Endothelial cell (in vitro differentiated cells): ENCODE data around the gene WDR6. TPM values are rescaled to one million over a fixed set of nuclear protein-coding genes. Genes with fewer than 3 reads are reported as not detected.

ENCODE experiments used
- DNase-seq: peaks from one replicate; pipeline ENCODE4 v3.0.0; 2021; ENCODE audit warnings: low spot score
- H3K27ac Mint-ChIP-seq: one replicate; pipeline ENCODE4 v1.8.0; 2021; ENCODE audit warnings: mixed read lengths, inconsistent platforms; ENCODE audit not compliant: unreplicated experiment
- H3K27me3 Mint-ChIP-seq: one replicate; pipeline ENCODE4 v1.8.0; 2021; ENCODE audit warnings: mild to moderate bottlenecking, moderate library complexity, mixed read lengths, inconsistent platforms; ENCODE audit not compliant: unreplicated experiment
- H3K36me3 Mint-ChIP-seq: one replicate; pipeline ENCODE4 v1.8.0; 2021; ENCODE audit warnings: mild to moderate bottlenecking, low read depth, mixed read lengths, inconsistent platforms; ENCODE audit not compliant: unreplicated experiment
- H3K4me1 Mint-ChIP-seq: one replicate; pipeline ENCODE4 v1.8.0; 2021; ENCODE audit warnings: mild to moderate bottlenecking, mixed read lengths, inconsistent platforms; ENCODE audit not compliant: unreplicated experiment
- H3K4me3 Mint-ChIP-seq: one replicate; pipeline ENCODE4 v1.8.0; 2021; ENCODE audit warnings: mild to moderate bottlenecking, mixed read lengths, inconsistent platforms; ENCODE audit not compliant: unreplicated experiment
- H3K9me3 Mint-ChIP-seq: one replicate; pipeline ENCODE4 v1.8.0; 2021; ENCODE audit warnings: mixed read lengths, inconsistent platforms; ENCODE audit not compliant: unreplicated experiment
- total RNA-seq: library from RNA; stranded (reverse); fragmentation: NEBNext Ultra II Directional; extraction: Animal tissue kit (Norgen Biotek cat#: 25700); gene quantifications from one replicate; pipeline ENCODE4 v1.2.1, GENCODE V29; 2021; ENCODE audit not compliant: unreplicated experiment
- TF ChIP-seq, protein P1 (sequence below): fragments of 200-600 bp; sonication (generic); IDR thresholded peaks from one replicate; pipeline ENCODE4 v1.5.0; 2021; ENCODE audit warnings: antibody characterized with exemption; ENCODE audit not compliant: unreplicated experiment

WDR6 gene
- total RNA-seq, 1 donor from 2014 or later: 148 TPM

DNA sequence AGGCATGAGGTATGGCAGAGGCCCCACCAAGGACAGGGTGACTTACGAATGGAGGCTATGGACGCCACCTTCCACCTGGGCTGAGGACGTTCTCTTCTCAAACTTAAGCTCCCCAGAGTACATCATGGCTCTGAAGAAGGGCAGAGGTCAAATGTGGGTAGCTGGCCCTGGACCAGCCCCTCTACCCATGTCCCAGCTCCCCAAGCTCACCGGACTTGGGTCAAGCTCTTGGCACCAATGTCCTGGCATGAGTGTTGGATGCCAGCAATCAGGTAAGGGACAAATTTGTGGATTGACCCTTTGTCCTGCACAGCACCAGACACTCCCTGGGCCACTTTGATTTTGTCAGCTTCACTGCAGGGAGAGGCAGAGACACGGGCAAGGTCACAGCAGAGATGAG is 17.3 kb downstream of the WDR6 start:
- Mint-ChIP-seq H3K4me1 (peaks cover 20% of the 10 kb centered on the region), H3K27ac (no peak overlapping the region), H3K27me3 (peaks cover 12% of the 10 kb centered on the region), H3K4me3 (no peak overlapping the region), H3K9me3 (no peaks in the 10 kb centered on the region), H3K36me3 (peaks cover 27% of the 10 kb centered on the region)
- DNase-seq: no peak
- TF ChIP-seq, protein P1, sequence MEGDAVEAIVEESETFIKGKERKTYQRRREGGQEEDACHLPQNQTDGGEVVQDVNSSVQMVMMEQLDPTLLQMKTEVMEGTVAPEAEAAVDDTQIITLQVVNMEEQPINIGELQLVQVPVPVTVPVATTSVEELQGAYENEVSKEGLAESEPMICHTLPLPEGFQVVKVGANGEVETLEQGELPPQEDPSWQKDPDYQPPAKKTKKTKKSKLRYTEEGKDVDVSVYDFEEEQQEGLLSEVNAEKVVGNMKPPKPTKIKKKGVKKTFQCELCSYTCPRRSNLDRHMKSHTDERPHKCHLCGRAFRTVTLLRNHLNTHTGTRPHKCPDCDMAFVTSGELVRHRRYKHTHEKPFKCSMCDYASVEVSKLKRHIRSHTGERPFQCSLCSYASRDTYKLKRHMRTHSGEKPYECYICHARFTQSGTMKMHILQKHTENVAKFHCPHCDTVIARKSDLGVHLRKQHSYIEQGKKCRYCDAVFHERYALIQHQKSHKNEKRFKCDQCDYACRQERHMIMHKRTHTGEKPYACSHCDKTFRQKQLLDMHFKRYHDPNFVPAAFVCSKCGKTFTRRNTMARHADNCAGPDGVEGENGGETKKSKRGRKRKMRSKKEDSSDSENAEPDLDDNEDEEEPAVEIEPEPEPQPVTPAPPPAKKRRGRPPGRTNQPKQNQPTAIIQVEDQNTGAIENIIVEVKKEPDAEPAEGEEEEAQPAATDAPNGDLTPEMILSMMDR: no peak

DNA sequence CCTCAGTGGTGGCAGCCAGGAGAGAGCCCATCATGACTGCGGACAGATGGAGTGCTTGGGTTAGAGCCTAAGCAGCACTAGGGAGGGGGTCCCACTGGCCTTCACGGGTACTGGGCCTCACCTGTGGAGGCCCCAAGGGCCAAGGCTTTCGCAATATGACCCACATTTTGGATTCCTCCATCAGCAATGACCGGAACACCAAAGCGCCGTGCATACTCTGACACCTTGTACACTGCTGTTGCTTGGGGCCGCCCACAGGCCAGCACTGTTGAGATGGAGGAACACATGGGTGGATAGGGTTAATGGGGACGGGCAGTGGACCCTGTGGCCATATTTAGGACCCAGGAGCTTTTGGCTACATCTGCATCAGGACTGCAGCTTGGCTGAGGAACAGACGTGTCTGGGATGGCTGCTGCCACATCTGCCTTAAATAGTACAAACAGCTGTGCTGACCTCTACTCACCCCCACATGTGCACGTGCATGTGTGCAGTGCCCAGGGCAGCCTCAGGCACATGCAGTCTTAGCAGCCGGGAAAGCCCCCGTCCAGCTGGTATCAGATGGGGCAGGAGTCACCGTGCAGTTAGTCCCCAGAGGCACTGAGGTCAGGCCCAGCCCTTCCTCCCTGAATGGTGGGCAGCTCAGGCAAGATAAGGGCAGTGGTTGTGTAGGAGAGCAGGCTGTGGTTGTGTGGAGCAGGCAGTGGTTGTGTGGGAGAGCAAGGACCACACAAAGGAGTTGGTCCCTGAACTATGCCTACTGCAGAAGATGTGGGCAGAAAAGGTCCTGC is 18.0 kb downstream of the WDR6 start:
- Mint-ChIP-seq H3K9me3 (no peaks in the 10 kb centered on the region), H3K27ac (no peak overlapping the region), H3K4me3 (no peak overlapping the region), H3K27me3 (peaks cover 8% of the 10 kb centered on the region), H3K36me3 (peaks cover 27% of the 10 kb centered on the region), H3K4me1 (peaks cover 13% of the 10 kb centered on the region)
- DNase-seq: no peak
- TF ChIP-seq, protein P1: no peak

DNA sequence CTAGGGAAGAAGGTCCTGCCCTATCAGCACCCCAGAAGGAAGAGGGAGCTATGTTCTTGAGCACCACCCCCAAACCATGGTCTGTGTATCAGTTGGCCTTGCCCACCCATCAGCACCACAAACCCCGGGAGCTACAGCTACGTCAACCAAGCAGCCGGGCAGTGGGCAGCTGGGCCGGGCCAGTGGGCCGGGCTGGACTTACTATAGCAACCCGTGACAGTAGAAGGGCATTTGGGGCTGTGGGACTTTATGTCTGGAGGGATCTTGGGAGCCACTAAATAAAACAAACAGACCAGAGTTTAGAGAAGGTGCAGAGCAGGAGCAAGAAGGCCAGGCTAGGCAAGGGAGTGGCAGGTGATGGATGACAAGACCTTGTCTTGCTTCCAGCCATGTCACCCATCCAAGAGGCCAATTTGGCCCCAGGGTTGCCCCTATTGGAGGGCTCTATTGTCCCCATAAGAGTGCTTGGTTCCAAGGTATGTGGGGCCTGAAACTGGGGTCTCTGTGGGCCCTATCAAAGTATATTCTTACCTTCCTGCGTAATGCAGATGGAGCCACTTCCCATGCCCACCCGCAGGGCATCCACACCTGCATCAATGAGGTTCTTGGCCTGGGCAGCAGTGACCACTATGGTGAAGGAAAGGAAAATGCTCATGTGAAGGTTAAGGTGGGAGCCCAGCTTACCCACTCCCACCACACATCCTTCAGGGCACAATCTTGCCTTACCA is 18.8 kb downstream of the WDR6 start:
- Mint-ChIP-seq H3K4me3 (no peak overlapping the region), H3K27ac (no peak overlapping the region), H3K4me1 (peaks cover 13% of the 10 kb centered on the region), H3K36me3 (peaks cover 27% of the 10 kb centered on the region), H3K9me3 (no peaks in the 10 kb centered on the region), H3K27me3 (peaks cover 7% of the 10 kb centered on the region)
- no peak for DNase-seq
- TF ChIP-seq, protein P1: no peak

DNA sequence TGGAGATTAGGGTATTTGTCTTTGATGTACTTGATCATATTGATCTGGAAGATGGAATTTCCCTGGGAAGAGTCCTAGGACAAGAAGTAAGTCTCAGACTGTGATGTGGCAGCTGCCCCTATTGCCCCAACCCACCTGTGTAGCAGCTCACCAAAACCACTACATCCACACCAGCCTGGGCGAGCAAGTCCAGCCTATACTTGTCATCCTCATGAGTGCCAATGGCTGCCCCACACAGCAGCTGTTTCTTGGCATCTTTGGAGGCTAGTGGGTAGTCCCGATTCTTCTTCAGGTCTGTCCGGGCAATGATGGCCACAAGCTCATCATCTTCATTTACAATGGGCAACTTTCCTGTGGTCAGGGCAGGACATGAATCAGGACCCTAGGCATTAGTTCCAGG is 19.3 kb downstream of the WDR6 start:
- Mint-ChIP-seq H3K36me3 (peaks cover 31% of the 10 kb centered on the region), H3K4me1 (peaks cover 13% of the 10 kb centered on the region), H3K9me3 (no peaks in the 10 kb centered on the region), H3K27ac (no peak overlapping the region), H3K27me3 (peaks cover 7% of the 10 kb centered on the region), H3K4me3 (no peak overlapping the region)
- TF ChIP-seq, protein P1: no peak
- DNase-seq: no peak

DNA sequence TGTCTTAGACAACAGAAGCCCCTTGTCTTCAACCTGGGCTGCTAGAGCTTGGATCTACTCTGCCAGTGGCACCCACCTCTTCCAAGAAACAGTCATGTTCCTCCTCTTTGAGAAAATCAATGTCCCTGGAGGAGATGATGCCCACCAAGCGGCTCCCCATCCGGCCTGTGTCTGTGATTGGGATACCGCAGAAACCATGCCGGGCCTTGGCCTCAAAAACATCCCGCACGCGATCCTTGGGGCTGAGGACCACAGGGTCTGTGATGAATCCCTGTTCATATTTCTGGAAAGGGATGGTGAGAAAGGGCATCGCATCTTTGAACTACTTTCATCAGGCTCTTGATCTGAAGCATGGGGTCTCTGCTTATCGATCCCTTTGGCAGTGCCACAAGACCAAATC is 20.4 kb downstream of the WDR6 start:
- peaks cover 38% of the 10 kb centered on the region for H3K36me3 Mint-ChIP-seq
- no peak for DNase-seq
- TF ChIP-seq, protein P1: no peak
- H3K9me3 Mint-ChIP-seq: no peaks in the 10 kb centered on the region
- H3K4me3 Mint-ChIP-seq: no peak overlapping the region
- H3K27ac Mint-ChIP-seq: peak overlapping the region; percentile 61
- peaks cover 4% of the 10 kb centered on the region for H3K27me3 Mint-ChIP-seq
- H3K4me1 Mint-ChIP-seq: peaks cover 9% of the 10 kb centered on the region
